Endothelial cell of umbilical vein (primary cell): ENCODE results near the gene OR51G1. TPM values are rescaled to one million over a fixed set of nuclear protein-coding genes. Genes with fewer than 3 reads are reported as not detected.

Experiments used
- BruUV-seq: library from RNA; stranded (reverse); fragments of 400-500 nt; replicated peaks from 2 replicates; lab custom pipeline; 2021; lab: Mats Ljungman, UMichigan
- CTCF ChIA-PET: fragments of 300-600, 350-600 bp; sonication (Branson Sonifier 250); formaldehyde crosslinking; loops from one replicate; lab custom pipeline; 2021; ENCODE audit warnings: antibody characterized with exemption, inconsistent platforms; lab: Charles Lee
- POLR2A ChIA-PET: fragments of 300-600, 350-600 bp; sonication (Branson Sonifier 250); formaldehyde crosslinking; loops from one replicate; lab custom pipeline; 2021; ENCODE audit warnings: antibody characterized with exemption, inconsistent platforms; lab: Charles Lee
- DNase-seq: peaks from one replicate; pipeline ENCODE4 v3.0.0-alpha.2; 2011; ENCODE audit warnings: low read depth, low spot score
- FAIRE-seq: peaks from 2 replicates; lab custom pipeline; 2011; peaks lifted over from hg19 to GRCh38; lab: Jason Lieb, UNC
- H2AFZ ChIP-seq: 2 replicates; pipeline ENCODE4 v1.6.0; 2012; ENCODE audit warnings: low read depth, low read length, control low read depth, inconsistent platforms
- H3K27ac ChIP-seq: 2 replicates; pipeline ENCODE4 v1.5.1; 2011; ENCODE audit warnings: low read depth, mild to moderate bottlenecking, control low read depth, low read length, moderate library complexity; ENCODE audit not compliant: insufficient read depth
- H3K27me3 ChIP-seq, 2 experiments: 2 replicates each; pipeline versions ENCODE4 v1.6.0 to v1.6.1; 2011; ENCODE audit warnings: low read length in 2 of 2, mixed read lengths in 1 of 2; ENCODE audit not compliant: control insufficient read depth in 2 of 2, insufficient read depth in 2 of 2
- H3K36me3 ChIP-seq, 2 experiments: 2 replicates in 1 of 2; 3 replicates in 1 of 2; pipeline ENCODE4 v1.5.1; 2011; ENCODE audit warnings: low read length in 2 of 2, mild to moderate bottlenecking in 1 of 2, moderate library complexity in 1 of 2; ENCODE audit not compliant: control insufficient read depth in 2 of 2, insufficient read depth in 2 of 2; ENCODE audit errors: extremely low read depth in 1 of 2
- H3K4me1 ChIP-seq: 3 replicates; pipeline ENCODE4 v1.5.1; 2011; ENCODE audit warnings: mild to moderate bottlenecking, low read length; ENCODE audit not compliant: control insufficient read depth, insufficient read depth; ENCODE audit errors: extremely low read depth
- H3K4me2 ChIP-seq: 2 replicates; pipeline ENCODE4 v1.6.1; 2011; ENCODE audit warnings: low read length, control low read depth, mixed read lengths; ENCODE audit not compliant: insufficient read depth
- H3K4me3 ChIP-seq, 3 experiments: fragments of 200-600 bp in 1 of 3; sonication (generic), shearing (Covaris generic) in 1 of 3; replicated peaks in 1 of 3; 2 replicates each; pipeline ENCODE4 v1.5.1; 2011 to 2016; ENCODE audit warnings: control low read depth in 3 of 3, low read length in 3 of 3, mild to moderate bottlenecking in 2 of 3, inconsistent platforms in 1 of 3, low read depth in 1 of 3, moderate library complexity in 1 of 3; ENCODE audit not compliant: insufficient read depth in 1 of 3
- H3K79me2 ChIP-seq: 2 replicates; pipeline ENCODE4 v1.6.0; 2012; ENCODE audit warnings: low read length, inconsistent platforms; ENCODE audit not compliant: control insufficient read depth, insufficient read depth
- H3K9ac ChIP-seq: replicated peaks from 2 replicates; pipeline ENCODE3; 2011; ENCODE audit warnings: low read length, control low read depth; ENCODE audit not compliant: insufficient read depth; ENCODE audit errors: extremely low read depth
- H3K9me1 ChIP-seq: replicated peaks from 3 replicates; pipeline ENCODE4 v1.6.0; 2011; ENCODE audit warnings: mild to moderate bottlenecking, low read length; ENCODE audit not compliant: control insufficient read depth, insufficient read depth; ENCODE audit errors: extremely low read depth
- H3K9me3 ChIP-seq: replicated peaks from 2 replicates; pipeline ENCODE4 v1.5.1; 2012; ENCODE audit warnings: low read length, inconsistent platforms; ENCODE audit not compliant: control insufficient read depth, insufficient read depth
- H4K20me1 ChIP-seq: replicated peaks from 2 replicates; pipeline ENCODE3; 2011; ENCODE audit warnings: mild to moderate bottlenecking, low read length; ENCODE audit not compliant: control insufficient read depth, insufficient read depth; ENCODE audit errors: extremely low read depth
- CTCF ChIP-seq, 2 donors: IDR thresholded peaks; 1 replicate in 1 of 2; 2 replicates in 1 of 2; pipeline ENCODE4 v1.5.1; 2011; ENCODE audit warnings: low read length in 2 of 2, mild to moderate bottlenecking in 2 of 2, moderate library complexity in 2 of 2, control low read depth in 1 of 2, inconsistent platforms in 1 of 2, low read depth in 1 of 2; ENCODE audit not compliant: insufficient read depth in 1 of 2; ENCODE audit errors: extremely low read depth in 1 of 2
- EZH2 ChIP-seq: IDR thresholded peaks from 2 replicates; pipeline ENCODE4 v1.6.1; 2012; ENCODE audit warnings: borderline replicate concordance, low read depth, mild to moderate bottlenecking, moderate library complexity, low read length, inconsistent platforms; ENCODE audit not compliant: severe bottlenecking
- FOS ChIP-seq: IDR thresholded peaks from 2 replicates; pipeline ENCODE4 v1.6.1; 2011; ENCODE audit warnings: mild to moderate bottlenecking, low read length, moderate library complexity, borderline replicate concordance; ENCODE audit not compliant: insufficient read depth
- GATA2 ChIP-seq: IDR thresholded peaks from 2 replicates; pipeline ENCODE4 v1.7.0; 2011; ENCODE audit warnings: low read depth, mild to moderate bottlenecking, moderate library complexity, mixed read lengths, low read length; ENCODE audit not compliant: insufficient read length, insufficient read depth
- JUN ChIP-seq: IDR thresholded peaks from 2 replicates; pipeline ENCODE4 v1.6.1; 2011; ENCODE audit warnings: borderline replicate concordance, low read depth; ENCODE audit not compliant: insufficient read length, insufficient read depth
- MAX ChIP-seq: IDR thresholded peaks from 2 replicates; pipeline ENCODE4 v1.6.1; 2011; ENCODE audit not compliant: insufficient read depth, insufficient read length
- MYC ChIP-seq: IDR thresholded peaks from one replicate; pipeline ENCODE4 v1.6.1; 2011; ENCODE audit warnings: mild to moderate bottlenecking, low read depth, low read length
- POLR2A ChIP-seq: IDR thresholded peaks from 2 replicates; pipeline ENCODE4 v1.6.1; 2012; ENCODE audit warnings: low read depth, mild to moderate bottlenecking, control low read depth, low read length
- POLR2AphosphoS5 ChIP-seq: IDR thresholded peaks from 2 replicates; pipeline ENCODE4 v1.6.1; 2012; ENCODE audit warnings: low read depth, mild to moderate bottlenecking, control low read depth, low read length, moderate library complexity; ENCODE audit not compliant: insufficient read depth
- dilution Hi-C: fragments of 300-500 bp; cut with MboI; formaldehyde crosslinking; loops from one replicate; pipeline ENCODE4 v1.15.0; 2019; ENCODE audit warnings: low sequenced_read_pairs; ENCODE audit not compliant: extremely low pct_ligation_motif_present
- intact Hi-C: fragments of 100-400 bp; cut with micrococcal nuclease; formaldehyde crosslinking; loops from one replicate; pipeline ENCODE4 v1.10.0; 2022
- polyA plus RNA-seq, 4 experiments: library from polyadenylated mRNA; depleted of rRNA in 3 of 4; stranded (reverse) in 3 of 4; unstranded in 1 of 4; fragments of >200 nt; gene quantifications; 2 replicates each; pipeline versions ENCODE4 v1.2.1 to v1.2.3, GENCODE V29; 2011 to 2012; ENCODE audit warnings: missing spikeins in 1 of 4
- total RNA-seq: library from RNA; stranded (reverse); gene quantifications from 2 replicates; pipeline ENCODE4 v1.2.3, GENCODE V29; 2021

Gene OR51G1
- total and polyA plus RNA-seq, 2 donors (not counting 3 experiments of a cell fraction or from before 2014, with no cell fraction given), result not detected

- no peak within 1 kb of the TSS for H3K4me3 ChIP-seq
- no peaks in the 10 kb centered on the region for H3K36me3 ChIP-seq
- no peaks in the 10 kb centered on the region for H3K79me2 ChIP-seq
- no peaks in the 10 kb centered on the region for H3K4me1 ChIP-seq
- H3K27me3 ChIP-seq, result no peaks in the 10 kb centered on the region
- no peaks in the 10 kb centered on the region for H3K9me1 ChIP-seq
- no peak within 1 kb of the TSS for H3K4me2 ChIP-seq
- dilution Hi-C loops, result no loop called here
- H3K9ac ChIP-seq, result no peak within 1 kb of the TSS
- H4K20me1 ChIP-seq, result no peaks in the 10 kb centered on the region
- TF ChIP-seq CTCF (IDR thresholded peaks at IDR 0.05; ENCODE audit: extremely low read depth in 1 of 2, insufficient read depth in 1 of 2, low read depth in 1 of 2, low read length in 2 of 2) (no peak), MAX (no peak), MYC (no peak), FOS (no peak), GATA2 (no peak), POLR2AphosphoS5 (no peak), EZH2 (no peak), JUN (no peak), POLR2A (no peak)
- ChIA-PET POLR2A (no interaction called here), CTCF (no interaction called here)
- no peak within 1 kb of the TSS for H2AFZ ChIP-seq
- intact Hi-C loops, result no loop called here
- no TSS peak for BruUV-seq
- H3K9me3 ChIP-seq, result no peaks in the 10 kb centered on the region
- FAIRE-seq, result no peak
- DNase-seq, result no peak
- no peak within 1 kb of the TSS for H3K27ac ChIP-seq
Observed at GRCh38 chr11:4947505-4947904, 23.4 kb upstream of the OR51G1 start, which contains the start of gene OR51A4. TSS of gene OR51A4 (minus strand) at chr11:4947605. CDS start at chr11:4947100, 505 bp downstream.
